SK-N-SH (cell line): ENCODE measurements around the gene ASCC3.

ENCODE experiments used
- CHD2 ChIP-seq: fragments of 150-350 bp; IDR thresholded peaks from 2 replicates; pipeline ENCODE4 v1.6.1; 2018; ENCODE audit warnings: low read length; ENCODE audit not compliant: partially characterized antibody
- ELF1 ChIP-seq: IDR thresholded peaks from 2 replicates; pipeline ENCODE4 v1.4.0; 2012
- RAD21 ChIP-seq: IDR thresholded peaks from 2 replicates; pipeline ENCODE4 v1.6.1; 2012; ENCODE audit warnings: mild to moderate bottlenecking, low read length
- TF ChIP-seq, protein P1 (sequence below): fragments of 150-350 bp; IDR thresholded peaks from 2 replicates; pipeline ENCODE4 v1.6.1; 2017; ENCODE audit warnings: antibody characterized with exemption, low read length, low read depth, borderline replicate concordance
- TF ChIP-seq, protein P2 (sequence below): IDR thresholded peaks from 2 replicates; pipeline ENCODE4 v1.6.1; 2012; ENCODE audit warnings: mild to moderate bottlenecking, low read depth, low read length, moderate library complexity
- TF ChIP-seq, protein P3 (sequence below): fragments of 200-600 bp; sonication (generic); IDR thresholded peaks from 2 replicates; pipeline ENCODE4 v1.6.1; 2017; ENCODE audit warnings: antibody characterized with exemption, mild to moderate bottlenecking, moderate library complexity

GRCh38 chr6:100517106-100517505 lies 364.0 kb downstream of the ASCC3 start:
- TF ChIP-seq, protein P1, sequence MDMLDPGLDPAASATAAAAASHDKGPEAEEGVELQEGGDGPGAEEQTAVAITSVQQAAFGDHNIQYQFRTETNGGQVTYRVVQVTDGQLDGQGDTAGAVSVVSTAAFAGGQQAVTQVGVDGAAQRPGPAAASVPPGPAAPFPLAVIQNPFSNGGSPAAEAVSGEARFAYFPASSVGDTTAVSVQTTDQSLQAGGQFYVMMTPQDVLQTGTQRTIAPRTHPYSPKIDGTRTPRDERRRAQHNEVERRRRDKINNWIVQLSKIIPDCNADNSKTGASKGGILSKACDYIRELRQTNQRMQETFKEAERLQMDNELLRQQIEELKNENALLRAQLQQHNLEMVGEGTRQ, result no peak
- TF ChIP-seq, protein P2, sequence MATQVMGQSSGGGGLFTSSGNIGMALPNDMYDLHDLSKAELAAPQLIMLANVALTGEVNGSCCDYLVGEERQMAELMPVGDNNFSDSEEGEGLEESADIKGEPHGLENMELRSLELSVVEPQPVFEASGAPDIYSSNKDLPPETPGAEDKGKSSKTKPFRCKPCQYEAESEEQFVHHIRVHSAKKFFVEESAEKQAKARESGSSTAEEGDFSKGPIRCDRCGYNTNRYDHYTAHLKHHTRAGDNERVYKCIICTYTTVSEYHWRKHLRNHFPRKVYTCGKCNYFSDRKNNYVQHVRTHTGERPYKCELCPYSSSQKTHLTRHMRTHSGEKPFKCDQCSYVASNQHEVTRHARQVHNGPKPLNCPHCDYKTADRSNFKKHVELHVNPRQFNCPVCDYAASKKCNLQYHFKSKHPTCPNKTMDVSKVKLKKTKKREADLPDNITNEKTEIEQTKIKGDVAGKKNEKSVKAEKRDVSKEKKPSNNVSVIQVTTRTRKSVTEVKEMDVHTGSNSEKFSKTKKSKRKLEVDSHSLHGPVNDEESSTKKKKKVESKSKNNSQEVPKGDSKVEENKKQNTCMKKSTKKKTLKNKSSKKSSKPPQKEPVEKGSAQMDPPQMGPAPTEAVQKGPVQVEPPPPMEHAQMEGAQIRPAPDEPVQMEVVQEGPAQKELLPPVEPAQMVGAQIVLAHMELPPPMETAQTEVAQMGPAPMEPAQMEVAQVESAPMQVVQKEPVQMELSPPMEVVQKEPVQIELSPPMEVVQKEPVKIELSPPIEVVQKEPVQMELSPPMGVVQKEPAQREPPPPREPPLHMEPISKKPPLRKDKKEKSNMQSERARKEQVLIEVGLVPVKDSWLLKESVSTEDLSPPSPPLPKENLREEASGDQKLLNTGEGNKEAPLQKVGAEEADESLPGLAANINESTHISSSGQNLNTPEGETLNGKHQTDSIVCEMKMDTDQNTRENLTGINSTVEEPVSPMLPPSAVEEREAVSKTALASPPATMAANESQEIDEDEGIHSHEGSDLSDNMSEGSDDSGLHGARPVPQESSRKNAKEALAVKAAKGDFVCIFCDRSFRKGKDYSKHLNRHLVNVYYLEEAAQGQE, result no peak
- TF ChIP-seq, protein P3, sequence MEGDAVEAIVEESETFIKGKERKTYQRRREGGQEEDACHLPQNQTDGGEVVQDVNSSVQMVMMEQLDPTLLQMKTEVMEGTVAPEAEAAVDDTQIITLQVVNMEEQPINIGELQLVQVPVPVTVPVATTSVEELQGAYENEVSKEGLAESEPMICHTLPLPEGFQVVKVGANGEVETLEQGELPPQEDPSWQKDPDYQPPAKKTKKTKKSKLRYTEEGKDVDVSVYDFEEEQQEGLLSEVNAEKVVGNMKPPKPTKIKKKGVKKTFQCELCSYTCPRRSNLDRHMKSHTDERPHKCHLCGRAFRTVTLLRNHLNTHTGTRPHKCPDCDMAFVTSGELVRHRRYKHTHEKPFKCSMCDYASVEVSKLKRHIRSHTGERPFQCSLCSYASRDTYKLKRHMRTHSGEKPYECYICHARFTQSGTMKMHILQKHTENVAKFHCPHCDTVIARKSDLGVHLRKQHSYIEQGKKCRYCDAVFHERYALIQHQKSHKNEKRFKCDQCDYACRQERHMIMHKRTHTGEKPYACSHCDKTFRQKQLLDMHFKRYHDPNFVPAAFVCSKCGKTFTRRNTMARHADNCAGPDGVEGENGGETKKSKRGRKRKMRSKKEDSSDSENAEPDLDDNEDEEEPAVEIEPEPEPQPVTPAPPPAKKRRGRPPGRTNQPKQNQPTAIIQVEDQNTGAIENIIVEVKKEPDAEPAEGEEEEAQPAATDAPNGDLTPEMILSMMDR, result no peak
- TF ChIP-seq ELF1, result no peak
- no peak for TF ChIP-seq RAD21
- TF ChIP-seq CHD2, result no peak
